OCI-LY1 (cell line): ENCODE data around the gene RANBP1.

Source experiments
- CTCF ChIP-seq: fragments of 200-600 bp; sonication (generic), shearing (Covaris generic); IDR thresholded peaks from 2 replicates; pipeline ENCODE4 v1.5.1; 2017; ENCODE audit warnings: mild to moderate bottlenecking, antibody characterized with exemption, low read length, moderate library complexity, mixed read lengths
- EZH2 ChIP-seq: fragments of 200-600 bp; sonication (generic), shearing (Covaris generic); IDR thresholded peaks from 2 replicates; pipeline ENCODE4 v1.8.0; 2017; ENCODE audit warnings: borderline replicate concordance, mixed run types, mild to moderate bottlenecking, antibody characterized with exemption, low read length, moderate library complexity, mixed read lengths

- TF ChIP-seq CTCF, result no peak
- no peak for TF ChIP-seq EZH2
These were observed 22.5 kb downstream of the RANBP1 start for GRCh38 chr22:20138417-20138738.
